Transverse colon (tissue), 4 donors: ENCODE measurements around the gene PNPLA5. TPM values are rescaled to one million over a fixed set of nuclear protein-coding genes. Genes with fewer than 3 reads are reported as not detected.

Experiments
- DNase-seq: peaks from one replicate; pipeline ENCODE4 v3.0.0-alpha.2; 2019
- H3K27ac ChIP-seq, 4 donors: fragments of 200-600 bp; sonication (generic); 2 replicates each; pipeline ENCODE4 v1.5.1; 2016 to 2018; ENCODE audit warnings: inconsistent platforms in 4 of 4
- H3K27me3 ChIP-seq: fragments of 200-600 bp; sonication (generic); 2 replicates; pipeline ENCODE4 v1.5.1; 2017; ENCODE audit warnings: inconsistent platforms
- H3K36me3 ChIP-seq, 4 donors: fragments of 200-600 bp; sonication (generic); 2 replicates each; pipeline ENCODE4 v1.5.1; 2017 to 2019; ENCODE audit warnings: inconsistent platforms in 4 of 4
- H3K4me1 ChIP-seq, 4 donors: fragments of 200-600 bp; sonication (generic); 2 replicates each; pipeline ENCODE4 v1.5.1; 2017 to 2020; ENCODE audit warnings: inconsistent platforms in 4 of 4
- H3K4me3 ChIP-seq, 4 donors: fragments of 200-600 bp; sonication (generic); 1 replicate in 1 of 4; 2 replicates in 3 of 4; pipeline versions ENCODE4 v1.5.1 to v1.6.1; 2017 to 2019; ENCODE audit warnings: inconsistent platforms in 4 of 4
- H3K9me3 ChIP-seq, 2 donors: fragments of 200-600 bp; sonication (generic); 2 replicates each; pipeline ENCODE4 v1.5.1; 2017 to 2019; ENCODE audit warnings: inconsistent platforms in 2 of 2
- CTCF ChIP-seq, 5 experiments: fragments of 200-600 bp in 3 of 5; fragments of 450-650 bp in 2 of 5; sonication (generic) in 3 of 5; IDR thresholded peaks; 1 replicate in 2 of 5; 2 replicates in 3 of 5; pipeline ENCODE4 v1.5.1; 2016 to 2017; ENCODE audit warnings: antibody characterized with exemption in 5 of 5, inconsistent platforms in 3 of 5, mild to moderate bottlenecking in 2 of 5, moderate library complexity in 1 of 5
- EP300 ChIP-seq: sonication (generic); formaldehyde crosslinking; IDR thresholded peaks from one replicate; pipeline ENCODE4 v1.6.1; 2017; ENCODE audit warnings: antibody characterized with exemption, low read depth
- POLR2A ChIP-seq: fragments of 450-650 bp; IDR thresholded peaks from one replicate; pipeline ENCODE4 v1.6.1; 2016; ENCODE audit warnings: antibody characterized with exemption, mild to moderate bottlenecking, moderate library complexity
- POLR2AphosphoS5 ChIP-seq, 3 donors: sonication (generic); formaldehyde crosslinking; IDR thresholded peaks; one replicate each; pipeline ENCODE4 v1.6.1; 2016; ENCODE audit warnings: antibody characterized with exemption in 3 of 3
- WGBS, 2 donors: methylation state at CpG; one replicate each; pipeline ENCODE4 v1.1.5; 2018; ENCODE audit warnings: low coverage in 1 of 2; 5-methylcytosine and 5-hydroxymethylcytosine counted together
- in situ Hi-C, 4 donors: fragments of 200-750 bp; cut with MboI; loops; one replicate each; pipeline versions ENCODE4 v1.15.0 to v1.15.1; 2017; ENCODE audit warnings: low sequenced_read_pairs in 3 of 4, low pct_ligation_motif_present in 1 of 4, low pct_unique_long_range_greater_than_20kb in 1 of 4
- intact Hi-C: fragments of 100-400 bp; cut with DNase I; formaldehyde crosslinking; loops from one replicate; pipeline ENCODE4 v1.15.1; 2023; ENCODE audit warnings: low total_unique reads
- total RNA-seq, 4 donors: library from RNA; depleted of rRNA; stranded (reverse); fragments of >200 nt; gene quantifications; one replicate each; pipeline ENCODE4 v1.1.0, GENCODE V29; 2016

Gene PNPLA5
- total RNA-seq, 4 donors from 2014 or later: not detected

- no peaks in the 10 kb centered on the region for H3K36me3 ChIP-seq
- H3K27me3 ChIP-seq: peaks cover 37% of the 10 kb centered on the region
- in situ Hi-C loops (no loop called here), intact Hi-C loops (no loop called here)
- DNase-seq: no peak
- no peak overlapping the region for H3K4me3 ChIP-seq
- no peaks in the 10 kb centered on the region for H3K9me3 ChIP-seq
- H3K4me1 ChIP-seq: peaks cover 0 to 5% (median 2%) of the 10 kb centered on the region in 4 donors
- 52 to 60% methylated on average over 1 to 11 of the region's 11 CpGs for WGBS, 2 donors
- no peak for TF ChIP-seq POLR2A
- no peak for TF ChIP-seq EP300
- no peak for TF ChIP-seq CTCF (IDR thresholded peaks at IDR 0.05)
- no peak for TF ChIP-seq POLR2AphosphoS5 (IDR thresholded peaks at IDR 0.05)
- H3K27ac ChIP-seq: no peak overlapping the region
Measured at GRCh38 chr22:43858156-43858895, 33.5 kb downstream of the PNPLA5 start.

- intact Hi-C loops (no loop called here), in situ Hi-C loops (no loop called here)
- Histone ChIP-seq H3K4me1 (peaks cover 0 to 5% (median 2%) of the 10 kb centered on the region in 4 donors), H3K36me3 (no peaks in the 10 kb centered on the region), H3K4me3 (no peak overlapping the region), H3K27me3 (peaks cover 27% of the 10 kb centered on the region), H3K27ac (no peak overlapping the region), H3K9me3 (no peaks in the 10 kb centered on the region)
- no peak for DNase-seq
- TF ChIP-seq CTCF (IDR thresholded peaks at IDR 0.05) (no peak), EP300 (no peak), POLR2A (no peak), POLR2AphosphoS5 (IDR thresholded peaks at IDR 0.05) (no peak)
Measured at GRCh38 chr22:43857367-43857766, 34.4 kb downstream of the PNPLA5 start.

GRCh38 chr22:43855431-43855830 lies 36.4 kb downstream of the PNPLA5 start:
- no peaks in the 10 kb centered on the region for H3K9me3 ChIP-seq
- H3K36me3 ChIP-seq: no peaks in the 10 kb centered on the region
- no peak overlapping the region for H3K4me3 ChIP-seq
- no peaks in the 10 kb centered on the region for H3K4me1 ChIP-seq
- peaks cover 19% of the 10 kb centered on the region for H3K27me3 ChIP-seq
- TF ChIP-seq POLR2AphosphoS5 (IDR thresholded peaks at IDR 0.05): no peak
- no peak for TF ChIP-seq CTCF (IDR thresholded peaks at IDR 0.05)
- no peak for TF ChIP-seq EP300
- no peak for TF ChIP-seq POLR2A
- WGBS, 2 donors: 92% methylated on average over 4 of the region's 4 CpGs; no CpG with 5 or more reads in 1 of the 2 donors
- intact Hi-C loops (no loop called here), in situ Hi-C loops (no loop called here)
- H3K27ac ChIP-seq: no peak overlapping the region
- DNase-seq: no peak

- intact Hi-C loops (no loop called here), in situ Hi-C loops (no loop called here)
- Histone ChIP-seq H3K36me3 (no peaks in the 10 kb centered on the region), H3K27me3 (peaks cover 13% of the 10 kb centered on the region), H3K4me3 (no peak overlapping the region), H3K4me1 (no peaks in the 10 kb centered on the region), H3K27ac (no peak overlapping the region), H3K9me3 (no peaks in the 10 kb centered on the region)
- WGBS, 2 donors: 84% methylated on average over 13 of the region's 13 CpGs; no CpG with 5 or more reads in 1 of the 2 donors
- TF ChIP-seq POLR2AphosphoS5 (IDR thresholded peaks at IDR 0.05) (no peak), POLR2A (no peak), EP300 (no peak), CTCF (IDR thresholded peaks at IDR 0.05) (no peak)
- DNase-seq: no peak
Measured at GRCh38 chr22:43854786-43855271, 37.0 kb downstream of the PNPLA5 start.
